HEK293 (cell line): ENCODE measurements around the gene CEP112.

Experiments used
- CTCF ChIA-PET: fragments of 350-600 bp; formaldehyde crosslinking; extraction: SDS; loops from one replicate; lab custom pipeline; 2021; ENCODE audit warnings: antibody characterized with exemption; lab: Yijun Ruan, JAX
- POLR2A ChIA-PET: fragments of 300-600 bp; formaldehyde crosslinking; extraction: SDS; loops from one replicate; lab custom pipeline; 2020; ENCODE audit warnings: antibody characterized with exemption, inconsistent platforms; lab: Yijun Ruan, JAX
- H3K27ac ChIP-seq: fragments of 200-500 bp; sonication (Bioruptor generic); 2 replicates; pipeline ENCODE4 v1.5.1; 2014; ENCODE audit warnings: low read depth, low read length, control low read depth, inconsistent platforms; ENCODE audit errors: extremely low read depth
- H3K36me3 ChIP-seq, 2 experiments: fragments of 200-500 bp in 1 of 2; sonication (Bioruptor generic) in 1 of 2; 1 replicate in 1 of 2; 2 replicates in 1 of 2; pipeline ENCODE4 v1.5.1; 2014 to 2017; ENCODE audit warnings: inconsistent platforms in 2 of 2, low read length in 2 of 2; ENCODE audit not compliant: control insufficient read depth in 2 of 2, insufficient read depth in 1 of 2
- H3K4me1 ChIP-seq: fragments of 200-500 bp; sonication (Bioruptor generic); 2 replicates; pipeline ENCODE4 v1.5.1; 2014; ENCODE audit warnings: mild to moderate bottlenecking, low read length, inconsistent platforms; ENCODE audit not compliant: control insufficient read depth, insufficient read depth
- H3K4me3 ChIP-seq: 2 replicates; pipeline ENCODE4 v1.5.1; 2011; ENCODE audit warnings: low read depth, mild to moderate bottlenecking, control low read depth, low read length, moderate library complexity
- H3K9me3 ChIP-seq: fragments of 200-500 bp; sonication (Bioruptor generic); 2 replicates; pipeline ENCODE4 v1.5.1; 2014; ENCODE audit warnings: low read depth, low read length, inconsistent platforms; ENCODE audit not compliant: control insufficient read depth, insufficient read depth
- GLI2 ChIP-seq: fragments of 450-650 bp; formaldehyde crosslinking; IDR thresholded peaks from 2 replicates; pipeline ENCODE4; 2017; ENCODE audit warnings: missing biosample characterization, missing genetic modification characterization, low read depth, borderline replicate concordance
- HOXD13 ChIP-seq: sonication (generic); formaldehyde crosslinking; IDR thresholded peaks from 2 replicates; pipeline ENCODE4 v1.8.0; 2022; ENCODE audit warnings: missing genetic modification reagents, borderline replicate concordance
- KLF10 ChIP-seq: fragments of 450-650 bp; IDR thresholded peaks from 2 replicates; pipeline ENCODE4 v1.5.1; 2018; ENCODE audit warnings: missing biosample characterization, mild to moderate bottlenecking, missing genetic modification characterization
- SP2 ChIP-seq: fragments of 450-650 bp; formaldehyde crosslinking; IDR thresholded peaks from 2 replicates; pipeline ENCODE4 v1.5.1; 2016; ENCODE audit warnings: missing biosample characterization, missing genetic modification characterization
- SP7 ChIP-seq: fragments of 450-650 bp; formaldehyde crosslinking; IDR thresholded peaks from 2 replicates; pipeline ENCODE4 v1.5.1; 2016; ENCODE audit warnings: missing biosample characterization, missing genetic modification characterization
- TSHZ1 ChIP-seq: fragments of 450-650 bp; formaldehyde crosslinking; IDR thresholded peaks from 2 replicates; pipeline ENCODE4 v1.5.1; 2016; ENCODE audit warnings: missing biosample characterization, missing genetic modification characterization, borderline replicate concordance
- WT1 ChIP-seq: fragments of 450-650 bp; formaldehyde crosslinking; IDR thresholded peaks from 2 replicates; pipeline ENCODE4 v1.5.1; 2016; ENCODE audit warnings: missing biosample characterization, missing genetic modification characterization
- ZBTB6 ChIP-seq: fragments of 450-650 bp; formaldehyde crosslinking; IDR thresholded peaks from 2 replicates; pipeline ENCODE4 v1.5.1; 2017; ENCODE audit warnings: missing biosample characterization, missing genetic modification characterization
- ZEB2 ChIP-seq: fragments of 450-650 bp; formaldehyde crosslinking; IDR thresholded peaks from 2 replicates; pipeline ENCODE4 v1.5.1; 2016; ENCODE audit warnings: missing biosample characterization, missing genetic modification characterization
- ZFP41 ChIP-seq: fragments of 450-650 bp; formaldehyde crosslinking; IDR thresholded peaks from 2 replicates; pipeline ENCODE4 v1.5.1; 2016; ENCODE audit warnings: missing biosample characterization, missing genetic modification characterization, borderline replicate concordance
- ZNF133 ChIP-seq: fragments of 450-650 bp; formaldehyde crosslinking; IDR thresholded peaks from 2 replicates; pipeline ENCODE4 v1.5.1; 2016; ENCODE audit warnings: missing biosample characterization, missing genetic modification characterization
- ZNF155 ChIP-seq: fragments of 450-650 bp; formaldehyde crosslinking; IDR thresholded peaks from 2 replicates; pipeline ENCODE4 v1.5.1; 2016; ENCODE audit warnings: missing biosample characterization, missing genetic modification characterization
- ZNF202 ChIP-seq: fragments of 450-650 bp; formaldehyde crosslinking; IDR thresholded peaks from 2 replicates; pipeline ENCODE4 v1.5.1; 2016; ENCODE audit warnings: missing biosample characterization, missing genetic modification characterization, borderline replicate concordance
- ZNF335 ChIP-seq: fragments of 450-650 bp; formaldehyde crosslinking; conservative IDR thresholded peaks from 2 replicates; pipeline ENCODE4 v1.5.1; 2016; ENCODE audit warnings: missing biosample characterization, missing genetic modification characterization
- ZNF362 ChIP-seq: fragments of 450-650 bp; formaldehyde crosslinking; IDR thresholded peaks from 2 replicates; pipeline ENCODE4 v1.5.1; 2016; ENCODE audit warnings: missing biosample characterization, missing genetic modification characterization
- ZNF416 ChIP-seq: fragments of 450-650 bp; formaldehyde crosslinking; IDR thresholded peaks from 2 replicates; pipeline ENCODE4 v1.5.1; 2016; ENCODE audit warnings: missing biosample characterization, missing genetic modification characterization
- ZNF558 ChIP-seq: fragments of 450-650 bp; formaldehyde crosslinking; IDR thresholded peaks from 2 replicates; pipeline ENCODE4 v1.5.1; 2016; ENCODE audit warnings: missing biosample characterization, missing genetic modification characterization
- ZNF624 ChIP-seq: fragments of 450-650 bp; formaldehyde crosslinking; IDR thresholded peaks from 2 replicates; pipeline ENCODE4 v1.5.1; 2017; ENCODE audit warnings: missing biosample characterization, missing genetic modification characterization
- ZNF660 ChIP-seq: fragments of 450-650 bp; IDR thresholded peaks from 2 replicates; pipeline ENCODE4 v1.5.1; 2018; ENCODE audit warnings: missing biosample characterization, mild to moderate bottlenecking, missing genetic modification characterization
- ZNF747 ChIP-seq: fragments of 450-650 bp; formaldehyde crosslinking; IDR thresholded peaks from 2 replicates; pipeline ENCODE4 v1.5.1; 2016; ENCODE audit warnings: missing biosample characterization, missing genetic modification characterization
- TF ChIP-seq, protein P1 (sequence below): fragments of 450-650 bp; formaldehyde crosslinking; IDR thresholded peaks from 2 replicates; pipeline ENCODE4 v1.5.1; 2016; ENCODE audit warnings: missing biosample characterization, missing genetic modification characterization, borderline replicate concordance
- TF ChIP-seq, protein P2 (sequence below): fragments of 450-650 bp; formaldehyde crosslinking; IDR thresholded peaks from 2 replicates; pipeline ENCODE4 v1.5.1; 2016; ENCODE audit warnings: missing biosample characterization, missing genetic modification characterization
- TF ChIP-seq, protein P3 (sequence below): fragments of 450-650 bp; formaldehyde crosslinking; IDR thresholded peaks from 2 replicates; pipeline ENCODE4 v1.5.1; 2016; ENCODE audit warnings: missing biosample characterization, missing genetic modification characterization

CEP112 gene

GRCh38 chr17:66142428-66142827 is 49.5 kb downstream of the CEP112 start:
- no peak overlapping the region for H3K27ac ChIP-seq
- POLR2A ChIA-PET, result no interaction called here
- TF ChIP-seq WT1 (no peak), KLF10 (tag by site-specific recombination) (no peak), TSHZ1 (tag by site-specific recombination) (no peak), SP2 (tag by site-specific recombination) (no peak), ZNF660 (no peak), ZNF202 (tag by site-specific recombination) (no peak), ZFP41 (tag by site-specific recombination) (no peak), GLI2 (tag by site-specific recombination) (no peak), ZNF747 (tag by site-specific recombination) (no peak), HOXD13 (no peak), SP7 (tag by site-specific recombination) (no peak), ZNF133 (tag by site-specific recombination) (no peak)
- TF ChIP-seq, protein P1, sequence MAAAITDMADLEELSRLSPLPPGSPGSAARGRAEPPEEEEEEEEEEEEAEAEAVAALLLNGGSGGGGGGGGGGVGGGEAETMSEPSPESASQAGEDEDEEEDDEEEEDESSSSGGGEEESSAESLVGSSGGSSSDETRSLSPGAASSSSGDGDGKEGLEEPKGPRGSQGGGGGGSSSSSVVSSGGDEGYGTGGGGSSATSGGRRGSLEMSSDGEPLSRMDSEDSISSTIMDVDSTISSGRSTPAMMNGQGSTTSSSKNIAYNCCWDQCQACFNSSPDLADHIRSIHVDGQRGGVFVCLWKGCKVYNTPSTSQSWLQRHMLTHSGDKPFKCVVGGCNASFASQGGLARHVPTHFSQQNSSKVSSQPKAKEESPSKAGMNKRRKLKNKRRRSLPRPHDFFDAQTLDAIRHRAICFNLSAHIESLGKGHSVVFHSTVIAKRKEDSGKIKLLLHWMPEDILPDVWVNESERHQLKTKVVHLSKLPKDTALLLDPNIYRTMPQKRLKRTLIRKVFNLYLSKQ (tag by site-specific recombination), result no peak
- TF ChIP-seq, protein P2, sequence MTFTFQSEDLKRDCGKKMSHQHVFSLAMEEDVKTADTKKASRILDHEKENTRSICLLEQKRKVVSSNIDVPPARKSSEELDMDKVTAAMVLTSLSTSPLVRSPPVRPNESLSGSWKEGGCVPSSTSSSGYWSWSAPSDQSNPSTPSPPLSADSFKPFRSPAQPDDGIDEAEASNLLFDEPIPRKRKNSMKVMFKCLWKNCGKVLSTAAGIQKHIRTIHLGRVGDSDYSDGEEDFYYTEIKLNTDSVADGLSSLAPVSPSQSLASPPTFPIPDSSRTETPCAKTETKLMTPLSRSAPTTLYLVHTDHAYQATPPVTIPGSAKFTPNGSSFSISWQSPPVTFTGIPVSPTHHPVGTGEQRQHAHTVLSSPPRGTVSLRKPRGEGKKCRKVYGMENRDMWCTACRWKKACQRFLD (tag by site-specific recombination), result no peak
- TF ChIP-seq, all 188 proteins: peak for 0
- Histone ChIP-seq H3K4me3 (no peak overlapping the region), H3K9me3 (no peaks in the 10 kb centered on the region), H3K36me3 (peaks cover 8 to 9% of the 10 kb centered on the region in 2 experiments; a peak in 2 of 3 replicates), H3K4me1 (no peaks in the 10 kb centered on the region)
- CTCF ChIA-PET, result interaction anchor here (0.6 kb wide), 1 partner anchor 7 kb away, joined by 3 read pairs; no protein-coding TSS in a partner anchor

GRCh38 chr17:66138120-66138519 is 53.8 kb downstream of the CEP112 start:
- no peak overlapping the region for H3K4me3 ChIP-seq
- no peak overlapping the region for H3K27ac ChIP-seq
- no peaks in the 10 kb centered on the region for H3K9me3 ChIP-seq
- H3K36me3 ChIP-seq, result peaks cover 15 to 24% of the 10 kb centered on the region in 2 experiments; a peak in 2 of 3 replicates
- ChIA-PET CTCF (no interaction called here), POLR2A (no interaction called here)
- H3K4me1 ChIP-seq, result no peaks in the 10 kb centered on the region
- TF ChIP-seq, protein P1 (tag by site-specific recombination), result no peak
- TF ChIP-seq ZBTB6 (tag by site-specific recombination) (no peak), ZNF155 (no peak), ZNF416 (tag by site-specific recombination) (no peak), ZNF624 (no peak), ZNF362 (tag by site-specific recombination) (no peak), ZNF558 (tag by site-specific recombination) (no peak), WT1 (no peak), ZNF335 (no peak), ZEB2 (tag by site-specific recombination) (no peak)
- TF ChIP-seq, protein P3, sequence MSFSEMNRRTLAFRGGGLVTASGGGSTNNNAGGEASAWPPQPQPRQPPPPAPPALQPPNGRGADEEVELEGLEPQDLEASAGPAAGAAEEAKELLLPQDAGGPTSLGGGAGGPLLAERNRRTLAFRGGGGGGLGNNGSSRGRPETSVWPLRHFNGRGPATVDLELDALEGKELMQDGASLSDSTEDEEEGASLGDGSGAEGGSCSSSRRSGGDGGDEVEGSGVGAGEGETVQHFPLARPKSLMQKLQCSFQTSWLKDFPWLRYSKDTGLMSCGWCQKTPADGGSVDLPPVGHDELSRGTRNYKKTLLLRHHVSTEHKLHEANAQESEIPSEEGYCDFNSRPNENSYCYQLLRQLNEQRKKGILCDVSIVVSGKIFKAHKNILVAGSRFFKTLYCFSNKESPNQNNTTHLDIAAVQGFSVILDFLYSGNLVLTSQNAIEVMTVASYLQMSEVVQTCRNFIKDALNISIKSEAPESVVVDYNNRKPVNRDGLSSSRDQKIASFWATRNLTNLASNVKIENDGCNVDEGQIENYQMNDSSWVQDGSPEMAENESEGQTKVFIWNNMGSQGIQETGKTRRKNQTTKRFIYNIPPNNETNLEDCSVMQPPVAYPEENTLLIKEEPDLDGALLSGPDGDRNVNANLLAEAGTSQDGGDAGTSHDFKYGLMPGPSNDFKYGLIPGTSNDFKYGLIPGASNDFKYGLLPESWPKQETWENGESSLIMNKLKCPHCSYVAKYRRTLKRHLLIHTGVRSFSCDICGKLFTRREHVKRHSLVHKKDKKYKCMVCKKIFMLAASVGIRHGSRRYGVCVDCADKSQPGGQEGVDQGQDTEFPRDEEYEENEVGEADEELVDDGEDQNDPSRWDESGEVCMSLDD (tag by site-specific recombination), result no peak
